ENCODE measurements around the gene EEIG2. TPM values are rescaled to one million over a fixed set of nuclear protein-coding genes. Genes with fewer than 3 reads are reported as not detected.

The EEIG2 gene
- total RNA-seq, 1 experiment from 2014 or later: 16.0 TPM

DNA sequence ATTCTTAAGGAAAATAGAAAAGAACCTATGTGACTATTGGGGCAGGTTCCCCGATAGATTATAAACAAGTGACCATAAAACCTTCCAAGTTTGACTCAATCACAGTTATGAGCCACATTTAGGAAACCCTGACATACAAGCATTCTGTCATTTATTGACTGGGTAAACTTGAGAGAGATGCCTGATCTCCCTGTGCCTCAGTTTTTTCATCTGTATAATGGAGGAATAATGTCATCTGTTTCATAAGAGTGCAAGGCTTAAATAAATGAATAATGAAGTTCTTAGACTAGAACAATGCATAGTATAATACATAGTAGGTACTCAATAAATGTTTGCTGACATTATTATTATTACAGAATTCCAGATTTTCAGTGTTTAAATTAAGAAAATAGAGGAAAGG, 18.9 kb upstream of the EEIG2 start:
- Histone ChIP-seq H3K4me2 (ENCODE audit: low read length) (no peak overlapping the region), H3K36me3 (ENCODE audit: control insufficient read depth in 1 of 2, insufficient read depth in 2 of 2, low read length in 2 of 2) (no peaks in the 10 kb centered on the region), H3K9me3 (ENCODE audit: control insufficient read depth in 1 of 2, insufficient read depth in 1 of 2, low read depth in 1 of 2, low read length in 2 of 2) (no peaks in the 10 kb centered on the region), H3K27ac (ENCODE audit: low read depth, low read length) (no peak overlapping the region), H3K9me2 (ENCODE audit: insufficient read depth) (no peaks in the 10 kb centered on the region), H4K20me1 (ENCODE audit: insufficient read depth) (no peaks in the 10 kb centered on the region), H2AFZ (ENCODE audit: low read depth, low read length, poor library complexity, severe bottlenecking) (no peak overlapping the region), H3K9ac (ENCODE audit: low read length) (no peak overlapping the region), H3K27me3 (ENCODE audit: insufficient read depth, low read length) (no peaks in the 10 kb centered on the region), H3K79me2 (ENCODE audit: insufficient read depth, low read length) (no peaks in the 10 kb centered on the region), H3K4me1 (ENCODE audit: control insufficient read depth in 1 of 2, insufficient read depth in 2 of 2, low read length in 2 of 2) (no peaks in the 10 kb centered on the region), H3K4me3 (replicated peaks in 1 of 2; ENCODE audit: low read depth in 1 of 2, low read length in 2 of 2) (no peak overlapping the region)
- RAD21 ChIA-PET (ENCODE audit: low non-redundant PET in 1 of 2, low total read pairs in 2 of 2, uncharacterized antibody in 2 of 2, unreplicated experiment in 2 of 2): no interaction called here
- ATAC-seq: no peak
- CTCF ChIA-PET: no interaction called here
- no TSS peak for BruUV-seq (replicated peaks)
- no peak for DNase-seq (ENCODE audit: low read depth, low spot score)
- intact Hi-C loops (cut with micrococcal nuclease): no loop called here
- TF ChIP-seq ZFX (IDR thresholded peaks at IDR 0.05) (no peak), ELF1 (IDR thresholded peaks at IDR 0.05; ENCODE audit: borderline replicate concordance, low read depth) (no peak), CEBPB (IDR thresholded peaks at IDR 0.05; ENCODE audit: low read depth) (no peak), CTCF (IDR thresholded peaks at IDR 0.05 in 2 of 3, conservative IDR thresholded peaks at IDR 0.05 in 1 of 3; ENCODE audit: borderline replicate concordance in 1 of 3, insufficient read depth in 1 of 3, low read depth in 2 of 3, low read length in 2 of 3) (no peak), EGR1 (IDR thresholded peaks at IDR 0.05; ENCODE audit: low read depth) (no peak), POLR2A (IDR thresholded peaks at IDR 0.05; ENCODE audit: borderline replicate concordance, extremely low read depth, insufficient read depth, insufficient read length) (no peak), POLR2AphosphoS5 (IDR thresholded peaks at IDR 0.05; ENCODE audit: low read depth, low read length) (no peak), EZH2 (IDR thresholded peaks at IDR 0.05) (no peak), EZH2phosphoT487 (IDR thresholded peaks at IDR 0.05; ENCODE audit: borderline replicate concordance) (no peak), CBX3 (IDR thresholded peaks at IDR 0.05; ENCODE audit: low read depth) (no peak), SIN3A (IDR thresholded peaks at IDR 0.05; ENCODE audit: low read depth) (no peak), TCF7L2 (IDR thresholded peaks at IDR 0.05; ENCODE audit: borderline replicate concordance, extremely low read depth, insufficient read depth, insufficient read length) (no peak), JUND (IDR thresholded peaks at IDR 0.05) (no peak), ATF3 (IDR thresholded peaks at IDR 0.05) (no peak)
- TF ChIP-seq, protein P1, sequence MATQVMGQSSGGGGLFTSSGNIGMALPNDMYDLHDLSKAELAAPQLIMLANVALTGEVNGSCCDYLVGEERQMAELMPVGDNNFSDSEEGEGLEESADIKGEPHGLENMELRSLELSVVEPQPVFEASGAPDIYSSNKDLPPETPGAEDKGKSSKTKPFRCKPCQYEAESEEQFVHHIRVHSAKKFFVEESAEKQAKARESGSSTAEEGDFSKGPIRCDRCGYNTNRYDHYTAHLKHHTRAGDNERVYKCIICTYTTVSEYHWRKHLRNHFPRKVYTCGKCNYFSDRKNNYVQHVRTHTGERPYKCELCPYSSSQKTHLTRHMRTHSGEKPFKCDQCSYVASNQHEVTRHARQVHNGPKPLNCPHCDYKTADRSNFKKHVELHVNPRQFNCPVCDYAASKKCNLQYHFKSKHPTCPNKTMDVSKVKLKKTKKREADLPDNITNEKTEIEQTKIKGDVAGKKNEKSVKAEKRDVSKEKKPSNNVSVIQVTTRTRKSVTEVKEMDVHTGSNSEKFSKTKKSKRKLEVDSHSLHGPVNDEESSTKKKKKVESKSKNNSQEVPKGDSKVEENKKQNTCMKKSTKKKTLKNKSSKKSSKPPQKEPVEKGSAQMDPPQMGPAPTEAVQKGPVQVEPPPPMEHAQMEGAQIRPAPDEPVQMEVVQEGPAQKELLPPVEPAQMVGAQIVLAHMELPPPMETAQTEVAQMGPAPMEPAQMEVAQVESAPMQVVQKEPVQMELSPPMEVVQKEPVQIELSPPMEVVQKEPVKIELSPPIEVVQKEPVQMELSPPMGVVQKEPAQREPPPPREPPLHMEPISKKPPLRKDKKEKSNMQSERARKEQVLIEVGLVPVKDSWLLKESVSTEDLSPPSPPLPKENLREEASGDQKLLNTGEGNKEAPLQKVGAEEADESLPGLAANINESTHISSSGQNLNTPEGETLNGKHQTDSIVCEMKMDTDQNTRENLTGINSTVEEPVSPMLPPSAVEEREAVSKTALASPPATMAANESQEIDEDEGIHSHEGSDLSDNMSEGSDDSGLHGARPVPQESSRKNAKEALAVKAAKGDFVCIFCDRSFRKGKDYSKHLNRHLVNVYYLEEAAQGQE (IDR thresholded peaks at IDR 0.05; ENCODE audit: low read depth): no peak
- POLR2A ChIA-PET: no interaction called here
